ENCODE measurements around the gene SLC12A3. TPM values are rescaled to one million over a fixed set of nuclear protein-coding genes. Genes with fewer than 3 reads are reported as not detected.

SLC12A3 gene
- total RNA-seq, 2 donors from 2014 or later, result not detected

DNA sequence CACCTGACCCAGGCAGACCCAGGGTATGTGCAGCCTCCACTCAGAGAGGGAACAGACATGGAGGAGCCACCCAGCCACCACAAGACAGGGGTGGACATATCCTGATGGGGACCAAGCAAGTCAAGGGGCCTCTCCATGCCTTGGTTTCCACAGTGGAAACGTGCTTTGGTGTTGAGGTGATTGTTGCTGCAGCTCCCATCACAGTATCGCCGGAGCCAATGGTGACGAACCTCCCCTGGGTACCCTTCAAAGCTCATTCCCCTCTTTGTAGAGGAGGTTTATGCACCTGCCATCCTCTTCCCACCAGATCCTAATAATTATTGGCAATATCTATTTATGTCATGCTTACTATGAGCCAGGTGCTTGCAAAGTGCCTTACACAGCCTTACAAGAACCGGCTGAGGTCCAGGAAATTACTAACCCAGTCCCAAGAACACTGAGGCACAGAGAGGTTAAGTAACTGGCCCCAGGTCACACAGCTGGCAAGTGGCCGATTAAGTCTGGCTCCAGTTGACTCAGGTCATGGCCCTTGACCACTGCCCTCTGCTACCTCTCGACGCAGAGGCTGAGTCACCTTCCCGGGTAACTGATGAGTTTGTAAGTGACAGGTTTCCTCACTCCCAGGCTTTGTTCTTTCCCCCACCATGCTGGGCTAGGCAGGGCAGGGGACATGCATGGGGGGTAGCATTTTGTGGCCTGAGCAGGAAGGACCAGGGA lies 20.6 kb downstream of the SLC12A3 start:
- TF ChIP-seq, protein P1, sequence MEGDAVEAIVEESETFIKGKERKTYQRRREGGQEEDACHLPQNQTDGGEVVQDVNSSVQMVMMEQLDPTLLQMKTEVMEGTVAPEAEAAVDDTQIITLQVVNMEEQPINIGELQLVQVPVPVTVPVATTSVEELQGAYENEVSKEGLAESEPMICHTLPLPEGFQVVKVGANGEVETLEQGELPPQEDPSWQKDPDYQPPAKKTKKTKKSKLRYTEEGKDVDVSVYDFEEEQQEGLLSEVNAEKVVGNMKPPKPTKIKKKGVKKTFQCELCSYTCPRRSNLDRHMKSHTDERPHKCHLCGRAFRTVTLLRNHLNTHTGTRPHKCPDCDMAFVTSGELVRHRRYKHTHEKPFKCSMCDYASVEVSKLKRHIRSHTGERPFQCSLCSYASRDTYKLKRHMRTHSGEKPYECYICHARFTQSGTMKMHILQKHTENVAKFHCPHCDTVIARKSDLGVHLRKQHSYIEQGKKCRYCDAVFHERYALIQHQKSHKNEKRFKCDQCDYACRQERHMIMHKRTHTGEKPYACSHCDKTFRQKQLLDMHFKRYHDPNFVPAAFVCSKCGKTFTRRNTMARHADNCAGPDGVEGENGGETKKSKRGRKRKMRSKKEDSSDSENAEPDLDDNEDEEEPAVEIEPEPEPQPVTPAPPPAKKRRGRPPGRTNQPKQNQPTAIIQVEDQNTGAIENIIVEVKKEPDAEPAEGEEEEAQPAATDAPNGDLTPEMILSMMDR (IDR thresholded peaks at IDR 0.05), result no peak
- DNase-seq (ENCODE audit: low spot score), result no peak
- no peak overlapping the region for H3K4me3 ChIP-seq
- H3K9me3 ChIP-seq, result no peaks in the 10 kb centered on the region
- H3K4me1 ChIP-seq (ENCODE audit: control insufficient read depth in 1 of 2, low read depth in 2 of 2), result no peaks in the 10 kb centered on the region
- ATAC-seq (ENCODE audit: insufficient number of reproducible peaks, low FRiP score, low read depth), result no peak
- no peaks in the 10 kb centered on the region for H3K27me3 ChIP-seq (replicated peaks; ENCODE audit: insufficient read depth)
- H3K27ac ChIP-seq, result no peak overlapping the region
- no peaks in the 10 kb centered on the region for H3K36me3 ChIP-seq

DNA sequence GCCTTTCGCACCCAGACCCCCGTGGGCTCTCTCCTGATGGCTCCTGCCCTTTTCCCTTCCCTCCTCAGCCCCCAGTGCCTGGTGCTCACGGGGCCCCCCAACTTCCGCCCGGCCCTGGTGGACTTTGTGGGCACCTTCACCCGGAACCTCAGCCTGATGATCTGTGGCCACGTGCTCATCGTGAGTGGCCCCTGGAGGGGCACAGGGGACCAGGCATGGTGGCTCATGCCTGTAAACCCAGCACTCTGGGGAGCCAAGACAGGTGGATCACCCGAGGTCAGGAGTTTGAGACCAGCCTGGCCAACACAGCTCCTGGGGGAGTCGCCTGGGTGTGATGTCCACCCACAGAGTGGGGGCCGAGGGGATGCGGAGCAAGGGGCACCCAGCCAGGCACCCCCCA lies 21.3 kb downstream of the SLC12A3 start:
- Histone ChIP-seq H3K27ac (no peak overlapping the region), H3K9me3 (no peaks in the 10 kb centered on the region), H3K4me1 (ENCODE audit: control insufficient read depth in 1 of 2, low read depth in 2 of 2) (no peaks in the 10 kb centered on the region), H3K36me3 (no peaks in the 10 kb centered on the region), H3K4me3 (no peak overlapping the region), H3K27me3 (replicated peaks; ENCODE audit: insufficient read depth) (no peaks in the 10 kb centered on the region)
- TF ChIP-seq, protein P1 (IDR thresholded peaks at IDR 0.05), result no peak
- no peak for DNase-seq (ENCODE audit: low spot score)
- no peak for ATAC-seq (ENCODE audit: insufficient number of reproducible peaks, low FRiP score, low read depth)

DNA sequence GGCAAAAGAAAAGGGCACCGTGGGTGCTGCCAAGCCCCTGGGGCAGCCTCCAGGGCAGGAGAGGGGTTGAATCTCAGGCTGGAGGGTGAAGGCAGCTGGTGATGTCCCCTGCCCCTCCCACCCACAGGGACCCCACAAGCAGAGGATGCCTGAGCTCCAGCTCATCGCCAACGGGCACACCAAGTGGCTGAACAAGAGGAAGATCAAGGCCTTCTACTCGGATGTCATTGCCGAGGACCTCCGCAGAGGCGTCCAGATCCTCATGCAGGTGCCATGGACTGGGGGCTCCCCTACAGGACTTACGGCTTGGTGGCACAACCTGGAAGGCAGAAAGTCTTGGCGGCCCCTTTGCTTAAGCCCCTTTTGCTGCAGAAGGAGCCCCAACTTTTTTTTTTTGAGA lies 21.8 kb downstream of the SLC12A3 start:
- Histone ChIP-seq H3K9me3 (no peaks in the 10 kb centered on the region), H3K27ac (no peak overlapping the region), H3K36me3 (no peaks in the 10 kb centered on the region), H3K4me1 (ENCODE audit: control insufficient read depth in 1 of 2, low read depth in 2 of 2) (no peaks in the 10 kb centered on the region), H3K4me3 (no peak overlapping the region), H3K27me3 (replicated peaks; ENCODE audit: insufficient read depth) (no peaks in the 10 kb centered on the region)
- no peak for ATAC-seq (ENCODE audit: insufficient number of reproducible peaks, low FRiP score, low read depth)
- TF ChIP-seq, protein P1 (IDR thresholded peaks at IDR 0.05), result no peak
- DNase-seq (ENCODE audit: low spot score), result no peak

DNA sequence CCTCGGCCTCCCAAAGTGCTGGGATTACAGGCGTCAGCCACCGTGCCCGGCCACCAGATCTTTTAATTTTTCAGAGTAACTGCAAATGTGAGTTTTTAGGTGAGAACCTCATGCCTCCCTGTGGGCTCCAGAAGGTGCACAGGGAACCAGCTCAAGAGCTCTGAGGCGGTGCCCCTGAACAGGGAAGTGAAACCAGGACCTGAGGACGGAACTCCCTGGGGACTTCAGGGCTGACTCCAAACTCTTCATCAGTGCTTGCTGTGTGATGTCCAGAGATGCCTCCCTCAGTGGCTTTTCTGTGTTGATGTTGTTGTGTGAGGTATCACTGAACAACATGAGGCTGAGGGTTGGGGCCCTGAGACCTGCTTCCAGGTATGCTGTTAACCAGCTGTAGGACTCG lies 23.8 kb downstream of the SLC12A3 start:
- ATAC-seq (ENCODE audit: insufficient number of reproducible peaks, low FRiP score, low read depth) (no peak), DNase-seq (ENCODE audit: low spot score) (no peak)
- no peaks in the 10 kb centered on the region for H3K36me3 ChIP-seq
- H3K27me3 ChIP-seq (replicated peaks; ENCODE audit: insufficient read depth), result no peaks in the 10 kb centered on the region
- H3K9me3 ChIP-seq, result no peaks in the 10 kb centered on the region
- TF ChIP-seq, protein P1 (IDR thresholded peaks at IDR 0.05), result no peak
- H3K4me1 ChIP-seq (ENCODE audit: control insufficient read depth in 1 of 2, low read depth in 2 of 2), result no peaks in the 10 kb centered on the region
- no peak overlapping the region for H3K27ac ChIP-seq
- H3K4me3 ChIP-seq, result no peak overlapping the region

DNA sequence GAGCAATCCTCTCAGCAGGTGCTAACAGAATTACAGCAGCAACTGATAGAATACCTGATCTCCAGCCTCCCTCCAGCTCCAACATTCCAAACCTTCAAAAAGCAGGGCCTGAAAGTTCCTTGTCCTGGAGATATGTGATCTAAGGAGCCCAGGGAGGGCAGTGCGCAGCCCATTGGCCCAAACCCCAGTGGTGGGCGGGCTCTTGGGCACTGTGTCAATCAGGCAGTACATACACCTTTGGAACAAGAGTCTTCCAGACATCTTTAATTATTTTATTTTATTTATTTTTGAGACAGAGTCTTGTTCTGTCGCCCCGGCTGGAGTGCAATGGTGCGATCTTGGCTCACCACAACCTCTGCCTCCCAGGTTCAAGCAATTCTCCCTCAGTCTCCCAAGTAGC lies 24.2 kb downstream of the SLC12A3 start:
- ATAC-seq (ENCODE audit: insufficient number of reproducible peaks, low FRiP score, low read depth) (no peak), DNase-seq (ENCODE audit: low spot score) (no peak)
- no peaks in the 10 kb centered on the region for H3K27me3 ChIP-seq (replicated peaks; ENCODE audit: insufficient read depth)
- H3K9me3 ChIP-seq, result no peaks in the 10 kb centered on the region
- TF ChIP-seq, protein P1 (IDR thresholded peaks at IDR 0.05), result no peak
- H3K36me3 ChIP-seq, result no peaks in the 10 kb centered on the region
- H3K4me1 ChIP-seq (ENCODE audit: control insufficient read depth in 1 of 2, low read depth in 2 of 2), result no peaks in the 10 kb centered on the region
- H3K4me3 ChIP-seq, result no peak overlapping the region
- H3K27ac ChIP-seq, result no peak overlapping the region
